Activated gamma-delta T cell treated with anti-CD3 and anti-CD28 coated beads, Interleukin-2, amount 50 U/mL, for 16 hours (primary cell): ENCODE measurements around the gene CBFA2T2.
"Not testable (repeated sequence)": the region's sequence is repeated elsewhere in the genome, so short reads cannot be mapped to it uniquely, and the experiment has no call there.

Experiments used
- DNase-seq: peaks from one replicate; pipeline ENCODE4 v3.0.0-alpha.2; 2020; ENCODE audit warnings: low read depth

CBFA2T2 gene

DNA sequence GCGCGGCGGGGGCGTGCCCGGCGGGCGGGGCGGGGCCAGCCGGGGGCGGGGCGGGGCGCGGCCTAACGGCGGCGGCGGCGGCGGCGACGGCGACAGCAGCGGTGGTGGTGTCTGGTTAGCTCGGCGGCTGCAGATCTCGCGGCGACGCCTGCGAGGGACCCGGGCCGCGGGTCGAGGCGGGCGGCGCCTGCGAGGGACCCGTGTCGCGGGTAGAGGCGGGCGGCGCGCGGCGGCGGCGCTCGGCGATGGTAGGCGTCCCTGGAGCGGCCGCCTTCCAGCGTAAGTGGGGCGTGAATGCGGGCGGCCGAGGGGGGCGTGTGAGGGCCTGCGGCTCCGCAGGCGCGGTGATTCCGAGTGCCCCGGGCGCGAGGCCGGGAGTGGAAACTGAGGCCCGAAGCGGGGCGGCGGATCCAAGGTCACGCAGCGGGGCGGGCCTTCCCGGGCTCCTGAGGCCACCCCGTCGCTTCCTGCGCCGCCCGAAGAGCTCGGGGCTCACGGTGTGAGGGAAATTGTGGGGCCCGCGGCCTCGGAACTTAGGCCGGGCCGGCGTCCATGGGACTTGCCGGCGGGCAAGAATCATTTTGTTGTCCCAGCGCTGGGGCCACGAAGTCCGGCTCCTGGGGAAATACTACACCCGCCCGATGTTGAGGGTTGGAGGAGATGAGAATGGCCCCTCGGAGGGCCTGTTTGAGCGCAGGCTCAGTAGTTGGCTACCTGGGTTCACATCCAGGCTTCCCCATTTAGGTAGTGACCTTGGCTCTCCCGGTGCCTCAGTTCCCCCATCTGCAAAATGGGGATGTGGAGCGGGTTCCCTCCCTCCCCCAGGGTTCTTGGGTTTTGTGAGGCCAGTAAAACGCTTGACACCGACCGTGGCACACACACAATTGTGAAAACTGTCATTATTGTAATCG is at the start of gene CBFA2T2:
Gene CBFA2T2 (plus strand): TSS at position 74 of the 911 bp plus-strand sequence. CDS start 172 bp downstream, at position 246.
- no peak for DNase-seq

DNA sequence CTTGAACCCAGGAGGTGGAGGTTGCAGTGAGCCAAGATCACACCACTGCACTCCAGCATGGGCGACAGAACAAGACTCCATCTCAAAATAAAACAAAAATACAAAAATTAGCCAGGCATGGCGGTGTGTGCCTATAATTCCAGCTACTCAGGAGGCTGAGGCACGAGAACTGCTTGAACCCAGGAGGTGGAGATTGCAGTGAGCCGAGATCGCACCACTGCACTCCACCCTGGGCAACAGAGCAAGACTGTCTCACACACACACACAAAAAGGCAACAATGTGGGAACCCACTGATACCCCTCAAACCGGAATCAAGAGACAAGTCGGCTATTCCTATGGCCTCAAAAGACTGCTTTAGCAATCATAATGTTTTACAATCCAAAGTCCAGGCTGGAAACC is 49.3 kb upstream of the CBFA2T2 start:
- not testable (repeated sequence) for DNase-seq

DNA sequence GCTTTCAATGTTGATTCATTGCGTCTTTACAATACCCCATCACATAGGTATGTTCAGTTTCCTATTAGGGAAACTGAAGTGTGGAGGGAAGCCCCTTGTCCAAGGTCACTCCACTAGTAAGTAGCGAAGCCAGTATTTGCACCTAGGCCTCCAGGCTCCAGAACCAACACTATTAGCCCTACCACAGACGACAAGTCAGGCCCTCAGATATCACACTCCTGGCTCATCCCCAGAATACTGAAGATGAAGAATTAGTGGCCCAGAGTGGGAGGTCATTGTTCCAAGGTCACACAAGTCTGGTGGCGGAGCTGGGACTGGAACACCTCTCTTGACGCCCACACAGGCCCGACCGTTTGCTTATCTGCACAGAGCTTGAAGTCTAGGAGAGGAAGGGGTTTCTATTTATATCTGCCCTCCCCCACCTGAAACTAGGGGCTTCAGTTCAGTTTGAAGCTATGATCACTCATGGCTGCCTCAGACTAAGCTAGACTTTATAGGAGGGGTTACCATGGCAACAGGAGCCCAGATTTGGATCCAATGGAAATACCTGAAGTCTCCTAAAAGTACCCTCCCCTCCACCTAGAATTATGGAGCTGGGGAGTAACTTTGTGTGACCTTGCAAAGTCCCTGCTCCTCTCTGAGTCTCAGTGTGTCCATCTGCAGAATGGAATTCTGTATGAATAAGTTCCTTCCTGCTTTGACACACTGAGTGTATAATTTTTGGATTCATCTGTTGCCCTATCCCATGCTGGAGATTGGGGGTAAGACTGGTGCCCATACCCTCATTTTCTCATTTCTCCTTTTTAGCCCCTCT is 48.5 kb upstream of the CBFA2T2 start:
- DNase-seq: no peak

DNA sequence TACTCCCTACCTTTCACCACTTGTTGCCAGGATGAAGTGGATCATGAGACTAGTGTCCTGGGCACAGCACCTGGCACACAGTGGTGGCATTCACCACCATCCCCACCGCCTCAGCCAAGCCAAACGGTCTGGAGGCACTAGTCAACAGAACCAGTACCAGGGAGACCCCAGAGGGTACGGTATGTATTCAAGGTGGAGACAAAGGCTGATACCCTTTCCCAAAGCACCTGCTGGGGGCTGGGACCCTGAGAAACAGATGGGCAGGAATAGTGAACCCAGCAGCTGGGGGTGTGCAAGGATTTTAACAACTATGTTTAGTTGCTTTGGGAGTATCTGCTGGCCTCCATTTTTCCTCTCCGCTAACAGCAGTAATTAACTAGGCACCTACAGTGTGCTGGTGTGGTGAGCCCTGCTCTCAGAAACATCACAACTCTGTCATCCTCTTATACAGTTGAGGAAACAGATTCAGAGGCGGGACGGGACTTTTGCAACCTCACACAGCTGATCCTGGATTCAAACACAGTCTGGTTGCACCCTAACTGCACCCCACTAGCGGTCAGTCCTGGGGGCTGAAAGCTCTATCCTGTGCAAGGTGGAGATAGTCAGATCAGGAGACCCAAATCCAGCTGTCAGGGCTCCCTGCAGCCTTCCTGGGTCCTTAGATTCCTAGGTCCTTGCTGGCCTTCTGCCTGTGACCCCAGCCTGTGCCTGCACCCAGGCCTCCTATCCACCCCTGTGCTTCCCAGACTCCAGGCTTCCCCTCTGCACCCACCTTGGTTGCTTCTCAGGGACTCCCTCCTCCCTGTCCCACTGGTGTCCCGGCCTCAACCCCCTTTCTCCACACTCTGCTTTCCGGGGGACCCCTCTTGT is 47.5 kb upstream of the CBFA2T2 start:
- DNase-seq: no peak

DNA sequence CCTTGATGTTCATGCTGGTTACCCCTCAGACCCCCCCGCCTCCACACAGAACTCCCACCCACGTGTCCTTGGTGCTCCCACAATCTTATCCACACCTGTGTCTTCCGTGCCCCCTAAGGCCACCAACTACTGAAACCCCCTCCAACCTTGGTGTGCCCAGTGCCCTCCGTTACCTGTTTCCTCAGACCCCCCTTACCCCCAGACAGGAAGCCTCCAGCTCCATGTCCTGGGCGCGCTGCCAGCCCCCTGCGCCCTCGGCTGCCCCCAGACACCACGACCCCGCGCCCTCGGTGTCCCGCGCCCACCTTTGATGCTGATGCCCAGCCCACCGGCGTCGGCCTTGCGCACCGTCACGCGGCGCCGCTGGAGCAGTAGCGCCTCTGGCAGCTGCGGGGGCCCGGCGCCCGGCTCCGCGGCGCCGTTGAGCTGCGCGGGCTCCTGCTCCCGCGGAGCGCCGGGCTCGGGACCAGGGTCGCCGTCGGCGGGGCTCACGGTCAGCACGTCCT is 46.8 kb upstream of the CBFA2T2 start:
- no peak for DNase-seq

DNA sequence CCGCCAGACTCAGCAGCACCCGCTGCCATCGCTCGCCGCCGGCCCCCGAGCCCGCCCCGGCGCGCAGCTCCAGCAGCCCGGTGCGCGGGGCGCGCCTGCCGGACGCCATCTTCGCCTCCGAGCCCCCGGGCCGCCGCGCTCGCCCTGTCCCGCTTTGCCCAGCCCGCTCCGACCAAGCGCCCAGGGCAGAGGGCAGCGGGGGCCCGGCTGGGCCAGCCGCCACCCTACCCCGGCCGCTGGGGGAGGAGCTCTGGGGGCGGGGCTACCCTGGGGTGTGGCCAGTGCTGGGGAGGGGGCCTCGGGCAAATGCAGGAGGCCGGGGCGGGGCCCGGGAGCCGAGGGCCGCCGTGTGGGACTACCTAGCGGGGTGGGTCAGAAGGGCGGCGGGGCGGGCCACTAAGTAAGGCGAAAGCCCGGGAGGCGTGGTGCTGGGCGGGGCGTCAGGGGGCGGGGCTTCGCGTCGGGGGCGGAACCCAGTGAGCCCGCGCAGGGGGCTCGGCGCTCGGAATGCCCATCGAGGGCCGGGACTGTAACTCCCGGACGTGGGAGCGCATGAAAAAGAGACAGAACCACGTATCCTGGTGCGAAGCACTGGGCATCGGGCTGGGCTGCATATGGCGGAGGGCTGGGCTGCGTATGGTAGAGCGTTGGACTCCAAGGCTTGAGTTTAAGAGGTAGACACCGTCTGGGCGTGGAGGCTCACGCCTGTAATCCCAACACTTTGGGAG is 46.2 kb upstream of the CBFA2T2 start, which contains the start of gene SNTA1:
Gene SNTA1 (minus strand): TSS at position 252 of the 728 bp plus-strand sequence. CDS start 143 bp downstream, at position 109.
- peak; percentile 78 for DNase-seq

DNA sequence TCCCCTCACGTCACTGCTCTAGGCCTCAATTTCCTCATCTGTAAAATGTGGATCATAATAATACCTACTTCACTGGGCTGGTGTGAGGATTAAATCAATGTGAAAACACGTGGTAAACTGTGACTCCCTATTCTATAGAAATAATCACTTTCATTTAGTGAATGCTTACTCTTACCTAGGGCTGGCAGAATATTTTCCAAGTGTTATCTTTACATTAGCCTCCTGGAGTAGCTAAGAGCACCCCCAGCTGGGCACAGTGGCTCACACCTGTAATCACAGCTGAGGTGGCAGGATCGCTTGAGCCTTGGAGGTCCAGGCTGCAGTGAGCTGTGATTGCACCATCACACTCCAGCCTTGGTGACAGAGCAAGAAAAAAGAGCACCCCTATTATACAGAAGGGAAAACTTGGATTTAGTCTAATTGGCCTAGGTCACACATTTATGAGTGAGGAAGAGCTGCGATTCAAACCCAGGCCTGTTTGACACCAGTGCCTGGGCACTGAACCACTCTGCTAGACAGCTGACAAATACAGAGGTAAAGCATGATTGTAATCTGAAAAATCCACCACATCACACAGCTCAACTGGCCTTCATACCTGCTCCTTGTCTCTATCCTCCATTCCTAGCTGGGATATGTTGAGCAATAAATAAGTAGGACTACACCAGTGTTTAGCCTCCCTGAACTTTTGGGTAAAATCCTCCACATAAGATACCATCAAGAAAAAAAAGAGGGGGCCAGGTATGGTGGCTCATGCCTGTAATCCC is 44.9 kb upstream of the CBFA2T2 start:
- no peak for DNase-seq

DNA sequence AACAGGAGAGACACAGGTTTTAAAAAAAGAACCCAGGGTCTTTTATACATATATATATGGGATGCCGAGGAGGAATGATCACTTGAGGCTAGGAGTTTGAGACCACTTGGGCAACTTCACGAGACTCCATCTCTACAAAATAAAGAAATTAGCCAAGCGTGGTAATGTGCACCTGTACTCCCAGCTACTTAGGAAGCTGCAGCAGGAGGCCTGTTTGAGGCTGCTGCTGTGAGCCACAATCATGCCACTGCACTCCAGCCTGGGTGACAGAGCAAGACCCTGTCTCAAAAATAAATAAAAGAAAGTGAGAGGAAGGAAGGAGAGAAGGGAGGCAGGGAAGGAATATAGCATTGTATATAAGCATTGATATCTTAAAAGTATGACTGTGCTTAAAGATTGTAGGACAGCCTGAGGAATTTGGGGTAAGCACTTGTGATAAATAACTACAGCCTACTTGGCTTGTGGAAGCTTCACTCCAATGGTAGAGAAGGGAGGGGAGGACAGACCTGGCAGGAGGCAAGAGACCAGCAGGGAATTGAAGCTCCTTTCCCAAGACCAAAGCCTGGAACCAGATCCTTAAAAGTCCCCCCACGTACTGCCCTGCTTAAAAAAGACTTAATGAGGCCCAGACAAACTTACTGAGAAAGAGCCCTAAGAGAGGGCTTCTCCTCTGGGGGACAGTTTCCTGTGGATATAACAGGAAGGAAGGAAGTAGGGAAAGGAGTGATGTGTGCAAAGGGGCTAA is 43.8 kb upstream of the CBFA2T2 start:
- no peak for DNase-seq

DNA sequence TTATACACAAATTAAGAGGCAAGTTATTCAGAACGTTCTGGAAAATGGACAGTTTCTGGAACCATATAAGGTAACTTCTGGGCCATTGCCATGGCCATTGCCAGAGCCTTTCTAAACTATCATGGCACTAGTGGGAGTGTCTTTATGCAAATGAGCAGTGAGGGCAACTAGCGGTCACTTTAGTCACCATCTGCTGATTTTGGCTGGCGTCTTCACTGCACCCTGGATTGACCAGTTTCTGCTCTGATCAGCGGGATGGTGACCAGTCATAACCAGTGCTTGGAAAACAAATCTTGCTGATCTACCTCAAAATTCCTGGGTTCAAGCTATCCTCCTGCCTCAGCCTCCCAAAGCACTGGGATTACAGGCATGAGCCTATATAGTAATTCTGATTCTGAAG is 39.0 kb upstream of the CBFA2T2 start:
- no peak for DNase-seq

DNA sequence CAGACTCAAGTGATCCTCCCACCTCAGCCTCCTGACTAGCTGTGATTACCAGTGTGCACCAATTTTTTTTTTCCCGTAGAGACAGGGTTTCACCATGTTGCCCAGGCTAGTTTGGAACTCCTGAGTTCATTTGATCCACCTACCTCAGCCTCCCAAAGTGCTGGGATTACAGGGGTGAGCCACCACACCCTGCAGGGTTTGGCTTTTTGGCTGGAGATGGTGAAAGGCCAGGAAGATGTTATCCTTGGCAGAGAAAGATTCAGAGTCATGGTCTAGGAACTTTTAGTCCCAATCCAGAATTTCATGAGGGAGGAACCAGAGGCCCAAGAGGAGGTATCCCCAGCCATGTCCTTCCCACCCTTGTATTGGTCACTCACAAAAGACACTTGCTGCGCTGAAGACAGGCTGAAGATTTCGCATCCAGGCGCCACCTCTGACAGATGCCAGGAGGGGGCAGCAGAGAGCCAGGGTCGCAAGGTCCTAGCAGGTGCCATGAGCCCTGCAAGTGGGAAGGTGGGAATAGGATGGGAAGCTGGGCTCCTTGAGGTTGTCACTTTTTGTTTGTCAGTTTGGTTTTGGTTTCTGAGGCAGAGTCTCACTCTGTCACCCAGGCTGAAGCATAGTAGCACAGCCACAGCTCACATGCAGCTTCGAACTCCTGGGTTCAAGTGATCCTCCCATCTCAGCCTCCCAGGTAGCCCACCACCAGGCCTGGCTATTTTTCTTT is 32.8 kb upstream of the CBFA2T2 start:
- peak; percentile 73 for DNase-seq

DNA sequence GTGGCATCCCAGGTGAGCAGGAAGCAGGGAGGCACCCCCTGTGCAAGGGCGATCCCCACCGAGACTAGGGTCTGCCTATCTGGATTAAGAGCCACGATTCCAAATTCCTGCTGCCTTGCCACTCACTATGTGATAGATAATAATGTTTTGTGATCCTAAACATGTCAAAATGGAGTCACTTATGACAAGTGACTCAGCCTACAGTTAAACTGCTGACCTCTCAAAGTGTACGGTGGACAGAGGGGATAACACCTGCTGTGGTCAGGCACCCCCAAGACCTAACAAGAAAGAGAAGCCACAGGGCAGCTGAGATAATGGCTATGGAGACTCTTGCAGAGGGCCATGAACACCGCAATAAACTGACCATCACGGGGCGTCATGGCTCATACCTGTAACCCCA is 30.3 kb upstream of the CBFA2T2 start:
- no peak for DNase-seq

DNA sequence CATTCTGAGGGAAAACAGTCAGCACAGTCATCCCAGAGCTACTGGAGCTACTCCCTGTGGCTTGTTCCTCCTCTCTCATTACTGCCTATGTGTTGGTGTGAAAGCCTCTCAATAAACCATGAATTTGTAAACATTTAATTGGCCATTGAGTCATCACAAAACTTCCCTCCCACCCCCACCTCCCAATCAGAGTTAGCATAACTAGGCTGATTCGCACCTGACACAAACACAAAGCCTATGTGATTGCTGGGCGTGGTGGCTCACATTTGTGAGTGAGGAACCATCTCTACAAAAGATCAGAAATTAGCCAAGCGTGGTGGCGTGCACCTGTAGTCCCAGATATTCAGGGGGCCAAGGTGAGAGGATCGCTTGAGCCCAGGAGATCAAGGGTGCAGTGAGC is 29.2 kb upstream of the CBFA2T2 start:
- no peak for DNase-seq

DNA sequence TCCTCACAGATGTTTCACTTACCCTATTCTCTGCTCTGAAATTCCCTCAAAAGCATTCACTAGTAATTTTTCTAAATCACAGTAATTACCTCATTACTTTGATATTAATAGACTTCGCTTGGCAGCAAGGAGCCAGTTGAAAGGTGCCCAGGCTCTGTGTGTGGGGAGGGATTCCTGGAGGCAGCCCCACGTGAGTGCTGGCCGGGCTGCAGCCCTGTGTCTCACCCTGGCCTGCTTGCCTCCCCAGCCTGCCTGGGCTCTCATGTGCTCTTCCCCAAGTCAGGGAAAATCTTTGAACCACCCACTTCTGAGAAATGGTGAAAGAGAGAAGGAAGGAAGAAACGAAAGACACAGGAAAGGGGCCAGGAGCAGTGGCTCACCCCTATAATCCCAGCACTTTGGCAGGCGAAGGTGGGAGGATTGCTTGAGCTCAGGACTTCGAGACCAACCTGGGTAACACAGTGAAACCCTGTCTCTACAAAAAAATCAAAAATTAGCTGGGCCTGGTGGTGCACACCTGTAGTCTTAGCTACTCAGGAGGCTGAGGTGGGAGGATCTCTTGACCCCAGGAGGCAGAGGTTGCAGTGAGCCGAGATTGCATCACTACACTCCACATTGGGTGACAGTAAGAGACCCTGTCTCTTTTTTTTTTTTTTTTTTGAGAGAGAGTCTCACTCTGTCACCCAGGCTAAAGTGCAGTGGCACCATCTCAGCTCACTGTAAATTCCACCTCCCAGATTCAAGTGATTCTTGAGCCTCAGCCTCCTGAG is 26.4 kb upstream of the CBFA2T2 start:
- no peak for DNase-seq

DNA sequence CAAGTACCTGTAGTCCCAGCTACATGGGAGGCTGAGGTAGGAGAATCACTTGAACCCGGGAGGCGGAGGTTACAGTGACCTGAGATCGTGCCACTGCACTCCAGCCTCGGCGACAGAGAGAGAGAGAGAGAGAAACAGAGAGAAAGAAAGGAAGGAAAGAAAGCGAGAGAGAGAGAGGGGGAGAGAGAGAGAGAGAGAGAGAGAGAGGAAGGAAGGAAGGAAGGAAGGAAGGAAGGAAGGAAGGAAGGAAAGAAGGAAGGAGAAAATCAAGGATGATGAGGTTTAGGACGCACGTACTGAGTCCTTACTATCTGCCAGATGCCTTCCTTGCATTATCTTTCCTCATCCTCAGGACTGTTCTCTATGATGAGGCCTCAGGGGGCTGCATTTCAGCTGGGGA is 25.1 kb upstream of the CBFA2T2 start:
- not testable (repeated sequence) for DNase-seq

DNA sequence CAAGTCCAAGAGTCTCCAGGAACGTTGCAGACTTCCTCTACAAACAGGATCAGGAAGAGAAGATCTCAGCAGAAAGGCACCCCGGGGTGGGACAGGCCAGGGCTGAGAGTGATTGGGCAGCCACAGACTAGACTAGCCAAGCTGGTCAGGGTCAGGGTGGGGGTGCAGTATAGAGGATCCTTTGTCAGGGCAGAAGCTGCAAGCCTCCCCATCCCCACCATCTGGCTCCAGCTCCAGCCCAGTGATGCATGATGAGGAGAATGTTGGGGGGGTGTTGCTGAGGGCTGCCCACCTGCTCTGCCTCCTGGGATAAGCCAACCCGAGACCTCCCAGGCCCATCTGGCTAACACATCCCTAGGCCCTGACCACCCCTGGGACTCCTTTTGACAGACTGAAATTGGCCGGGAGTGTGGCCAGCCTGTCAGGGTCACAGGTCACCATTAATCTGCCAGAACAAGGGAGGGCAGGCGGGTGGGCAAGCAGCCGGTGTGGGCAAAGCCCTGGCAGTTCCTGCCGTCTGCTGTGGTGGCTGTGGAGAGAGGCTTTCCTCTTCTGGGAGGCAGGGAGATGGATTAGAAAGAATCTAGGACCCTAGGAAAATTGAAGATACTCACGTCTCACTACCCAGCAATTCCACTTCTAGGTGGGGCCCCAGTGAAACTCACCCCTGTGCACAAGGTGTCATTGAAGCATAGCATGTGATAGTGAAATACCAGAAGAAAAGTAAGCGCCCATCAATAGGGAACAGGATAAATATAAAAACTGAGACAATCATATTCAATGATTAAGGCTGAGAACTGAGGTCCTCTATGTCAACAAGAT is 24.2 kb upstream of the CBFA2T2 start:
- DNase-seq: no peak

DNA sequence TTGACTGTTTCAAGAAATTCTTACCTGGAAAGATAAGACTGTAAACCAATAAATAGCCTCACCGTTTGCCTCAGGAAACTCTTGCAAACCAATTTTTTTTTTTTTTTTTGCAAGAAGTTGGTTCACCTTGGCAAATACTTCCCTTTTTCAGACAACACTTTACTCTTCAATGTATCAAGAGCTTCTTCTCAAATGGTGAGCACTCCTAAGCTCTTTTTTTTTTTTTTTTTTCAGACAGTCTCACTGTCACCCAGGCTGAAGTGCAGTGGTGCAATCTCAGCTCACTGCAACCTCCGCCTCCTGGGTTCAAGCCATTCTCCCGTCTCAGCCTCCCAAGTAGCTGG is 23.6 kb upstream of the CBFA2T2 start:
- DNase-seq: no peak

DNA sequence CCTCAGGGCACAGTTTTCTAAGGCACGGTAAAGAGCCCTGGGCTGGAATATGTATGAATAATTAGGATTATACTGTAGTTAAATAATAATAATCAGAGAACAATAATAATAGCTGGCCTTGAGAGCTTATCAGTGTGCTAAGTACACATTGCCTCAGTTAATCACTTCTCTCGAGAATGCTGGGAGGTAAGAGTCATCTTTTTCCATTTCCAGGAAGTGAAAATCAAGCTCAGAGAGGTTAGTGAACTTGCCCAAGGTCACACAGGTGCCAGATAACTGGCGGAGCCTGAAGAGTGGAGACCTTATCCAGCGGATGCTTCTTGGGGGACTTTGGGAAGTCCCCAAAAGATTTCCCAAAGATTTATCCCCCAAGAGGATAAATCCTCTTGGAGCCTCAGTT is 19.4 kb upstream of the CBFA2T2 start:
- no peak for DNase-seq
